HEK293T (cell line): Measurements from ENCODE around the gene SLC27A1.

Experiments
- BHLHE40 ChIP-seq: fragments of 450-650 bp; IDR thresholded peaks from 2 replicates; pipeline ENCODE4 v1.6.1; 2016; ENCODE audit warnings: mild to moderate bottlenecking, moderate library complexity, borderline replicate concordance
- CTBP1 ChIP-seq: fragments of 450-650 bp; IDR thresholded peaks from 2 replicates; pipeline ENCODE4 v1.6.1; 2016; ENCODE audit warnings: borderline replicate concordance
- HDGF ChIP-seq: fragments of 450-650 bp; IDR thresholded peaks from 2 replicates; pipeline ENCODE4 v1.6.1; 2017; ENCODE audit warnings: antibody characterized with exemption, borderline replicate concordance
- SP1 ChIP-seq: fragments of 450-650 bp; IDR thresholded peaks from 2 replicates; pipeline ENCODE4 v1.6.1; 2017
- TARDBP ChIP-seq: fragments of 450-650 bp; IDR thresholded peaks from 2 replicates; pipeline ENCODE4 v1.6.1; 2016
- TF ChIP-seq, protein P1 (sequence below): fragments of 450-650 bp; IDR thresholded peaks from 2 replicates; pipeline ENCODE4 v1.6.1; 2016

DNA sequence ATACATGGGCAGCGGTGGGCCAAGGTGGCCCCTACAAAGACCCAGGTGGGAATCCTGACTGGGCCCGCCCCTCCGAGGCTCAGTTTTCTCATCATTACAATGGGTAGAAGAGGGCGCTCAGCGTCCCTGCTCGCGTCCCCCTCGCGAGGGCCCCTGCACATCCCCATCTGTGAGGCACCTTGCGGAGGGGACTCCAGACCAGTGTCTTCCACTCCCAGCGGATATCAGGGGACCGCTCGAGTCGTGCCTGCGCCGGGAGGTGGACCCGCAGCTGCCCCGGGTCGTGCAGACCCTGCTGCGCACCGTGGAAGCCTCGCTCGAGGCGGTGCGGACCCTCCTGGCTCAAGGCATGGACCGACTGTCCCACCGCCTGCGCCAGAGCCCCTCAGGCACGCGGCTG lies 69.8 kb downstream of the SLC27A1 start:
- TF ChIP-seq SP1 (no peak), TARDBP (no peak), HDGF (no peak), BHLHE40 (no peak), CTBP1 (no peak)
- TF ChIP-seq, protein P1, sequence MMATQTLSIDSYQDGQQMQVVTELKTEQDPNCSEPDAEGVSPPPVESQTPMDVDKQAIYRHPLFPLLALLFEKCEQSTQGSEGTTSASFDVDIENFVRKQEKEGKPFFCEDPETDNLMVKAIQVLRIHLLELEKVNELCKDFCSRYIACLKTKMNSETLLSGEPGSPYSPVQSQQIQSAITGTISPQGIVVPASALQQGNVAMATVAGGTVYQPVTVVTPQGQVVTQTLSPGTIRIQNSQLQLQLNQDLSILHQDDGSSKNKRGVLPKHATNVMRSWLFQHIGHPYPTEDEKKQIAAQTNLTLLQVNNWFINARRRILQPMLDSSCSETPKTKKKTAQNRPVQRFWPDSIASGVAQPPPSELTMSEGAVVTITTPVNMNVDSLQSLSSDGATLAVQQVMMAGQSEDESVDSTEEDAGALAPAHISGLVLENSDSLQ: no peak
